CD8-positive, alpha-beta memory T cell (primary cell): ENCODE measurements around the gene AIMP2. TPM values are rescaled to one million over a fixed set of nuclear protein-coding genes. Genes with fewer than 3 reads are reported as not detected.

Source experiments
- CTCF ChIA-PET: fragments of 350-600 bp; sonication (Branson Sonifier 250); formaldehyde crosslinking; loops from one replicate; lab custom pipeline; 2021; ENCODE audit warnings: antibody characterized with exemption; lab: Charles Lee
- POLR2A ChIA-PET: fragments of 350-600 bp; sonication (Branson Sonifier 250); formaldehyde crosslinking; loops from one replicate; lab custom pipeline; 2021; ENCODE audit warnings: antibody characterized with exemption; lab: Charles Lee
- DNase-seq, 5 donors: peaks; one replicate each; pipeline versions ENCODE4 v3.0.0 to v3.0.0-alpha.2; 2020 to 2022; ENCODE audit warnings: mixed read lengths in 1 of 5
- H3K27ac ChIP-seq: one replicate; pipeline ENCODE4 v1.7.0; 2013; ENCODE audit warnings: low read depth, mild to moderate bottlenecking, low read length, moderate library complexity
- H3K27me3 ChIP-seq: 2 replicates; pipeline ENCODE4 v1.7.0; 2013; ENCODE audit warnings: low read length, mild to moderate bottlenecking; ENCODE audit not compliant: insufficient read depth, poor library complexity, severe bottlenecking
- H3K36me3 ChIP-seq: 2 replicates; pipeline ENCODE4 v1.7.0; 2013; ENCODE audit warnings: mild to moderate bottlenecking, low read length, moderate library complexity; ENCODE audit not compliant: insufficient read depth
- H3K4me1 ChIP-seq: 2 replicates; pipeline ENCODE4 v1.7.0; 2013; ENCODE audit warnings: mild to moderate bottlenecking, low read length, moderate library complexity; ENCODE audit not compliant: insufficient read depth
- H3K4me3 ChIP-seq: 2 replicates; pipeline ENCODE4 v1.7.0; 2013; ENCODE audit warnings: mild to moderate bottlenecking, low read length
- H3K9me3 ChIP-seq: 2 replicates; pipeline ENCODE4 v1.7.0; 2013; ENCODE audit warnings: mild to moderate bottlenecking, low read length
- H3K27ac Mint-ChIP-seq, 8 donors: one replicate each; pipeline ENCODE4 v1.8.0; 2020 to 2021; ENCODE audit warnings: mixed read lengths in 8 of 8, mild to moderate bottlenecking in 6 of 8, inconsistent platforms in 3 of 8, moderate library complexity in 3 of 8
- H3K27me3 Mint-ChIP-seq, 2 donors: one replicate each; pipeline ENCODE4 v1.8.0; 2020 to 2021; ENCODE audit warnings: mixed read lengths in 2 of 2, mild to moderate bottlenecking in 1 of 2, moderate library complexity in 1 of 2
- H3K36me3 Mint-ChIP-seq, 3 donors: one replicate each; pipeline ENCODE4 v1.8.0; 2020 to 2021; ENCODE audit warnings: mixed read lengths in 3 of 3, inconsistent platforms in 1 of 3, mild to moderate bottlenecking in 1 of 3
- H3K4me1 Mint-ChIP-seq, 3 donors: one replicate each; pipeline ENCODE4 v1.8.0; 2020 to 2021; ENCODE audit warnings: mixed read lengths in 3 of 3, inconsistent platforms in 1 of 3, mild to moderate bottlenecking in 1 of 3
- H3K4me3 Mint-ChIP-seq, 7 donors: one replicate each; pipeline ENCODE4 v1.8.0; 2020 to 2021; ENCODE audit warnings: mixed read lengths in 7 of 7, mild to moderate bottlenecking in 6 of 7, moderate library complexity in 4 of 7, inconsistent platforms in 2 of 7
- H3K9me3 Mint-ChIP-seq, 5 donors: one replicate each; pipeline ENCODE4 v1.8.0; 2020 to 2022; ENCODE audit warnings: mixed read lengths in 5 of 5, mild to moderate bottlenecking in 3 of 5, moderate library complexity in 2 of 5, inconsistent platforms in 1 of 5
- polyA plus RNA-seq: library from polyadenylated mRNA; unstranded; fragments of 300-500 nt; fragmentation: Illumina TruSeq; gene quantifications from one replicate; pipeline ENCODE4 v1.2.3, GENCODE V29; 2021
- total RNA-seq, 2 experiments: library from RNA; stranded (reverse); gene quantifications; one replicate each; pipeline ENCODE4 v1.2.3, GENCODE V29; 2021

AIMP2 gene
- total and polyA plus RNA-seq, 3 experiments from 2014 or later, result 22.4 to 82.5 (median 80.0) TPM

GRCh38 chr7:6016653-6016966, 7.5 kb downstream of the AIMP2 start:
- no peaks in the 10 kb centered on the region for H3K4me1 ChIP-seq
- Mint-ChIP-seq H3K4me1 (peaks cover 10 to 23% (median 15%) of the 10 kb centered on the region in 3 donors), H3K36me3 (peaks cover 0 to 66% (median 2%) of the 10 kb centered on the region in 3 donors), H3K4me3 (no peak overlapping the region), H3K27me3 (peaks cover 0 to 2% of the 10 kb centered on the region in 2 donors), H3K9me3 (no peaks in the 10 kb centered on the region), H3K27ac (peak overlapping the region in 1 of 8 donors; percentile 8)
- peaks cover 26% of the 10 kb centered on the region for H3K36me3 ChIP-seq
- H3K27ac ChIP-seq, result peak overlapping the region; percentile 56
- H3K9me3 ChIP-seq, result no peaks in the 10 kb centered on the region
- ChIA-PET CTCF (no interaction called here), POLR2A (no interaction called here)
- no peak for DNase-seq
- H3K4me3 ChIP-seq, result no peak overlapping the region
- no peaks in the 10 kb centered on the region for H3K27me3 ChIP-seq

GRCh38 chr7:6020371-6021286, 11.6 kb downstream of the AIMP2 start:
- Histone ChIP-seq H3K27ac (no peak overlapping the region), H3K4me3 (no peak overlapping the region), H3K9me3 (no peaks in the 10 kb centered on the region), H3K36me3 (peaks cover 46% of the 10 kb centered on the region), H3K27me3 (no peaks in the 10 kb centered on the region), H3K4me1 (peaks cover 5% of the 10 kb centered on the region)
- Mint-ChIP-seq H3K4me1 (no peaks in the 10 kb centered on the region), H3K27me3 (peaks cover 0 to 2% of the 10 kb centered on the region in 2 donors), H3K27ac (peak overlapping the region in 4 of 8 donors; percentile 3 to 67 (median 29)), H3K9me3 (no peaks in the 10 kb centered on the region), H3K36me3 (peaks cover 11 to 84% (median 19%) of the 10 kb centered on the region in 3 donors), H3K4me3 (peak overlapping the region in 1 of 7 donors; percentile 35)
- no peak for DNase-seq
- ChIA-PET POLR2A (no interaction called here), CTCF (interaction anchor here (0.8 to 0.9 kb wide), 2 partner anchors 23 to 86 kb away, joined by 3 read pairs; no protein-coding TSS in a partner anchor)

GRCh38 chr7:6022707-6023106, 13.6 kb downstream of the AIMP2 start:
- POLR2A ChIA-PET, result no interaction called here
- CTCF ChIA-PET, result interaction anchor here (1.0 to 1.9 kb wide), 2 partner anchors 34 to 84 kb away, joined by 3 to 6 read pairs; no protein-coding TSS in a partner anchor
- H3K4me3 Mint-ChIP-seq, result no peak overlapping the region

GRCh38 chr7:6023974-6024435, 14.9 kb downstream of the AIMP2 start:
- CTCF ChIA-PET, result interaction anchor here (1.5 to 1.9 kb wide), 3 partner anchors 9 to 83 kb away, joined by 3 to 6 read pairs (median 4); no protein-coding TSS in a partner anchor

More at GRCh38 chr7:6022707-6023106, 13.6 kb downstream of the AIMP2 start:
- Histone ChIP-seq H3K4me1 (peaks cover 20% of the 10 kb centered on the region), H3K27me3 (no peaks in the 10 kb centered on the region), H3K4me3 (no peak overlapping the region), H3K27ac (no peak overlapping the region), H3K9me3 (no peaks in the 10 kb centered on the region), H3K36me3 (peaks cover 34% of the 10 kb centered on the region)
- peaks cover 11 to 84% (median 25%) of the 10 kb centered on the region in 3 donors for H3K36me3 Mint-ChIP-seq
- peak overlapping the region in 5 of 8 donors; percentile 11 to 79 (median 29) for H3K27ac Mint-ChIP-seq
- H3K4me1 Mint-ChIP-seq, result peaks cover 17 to 19% (median 18%) of the 10 kb centered on the region in 3 donors
- peaks cover 0 to 2% of the 10 kb centered on the region in 2 donors for H3K27me3 Mint-ChIP-seq
- DNase-seq, result no peak
- no peaks in the 10 kb centered on the region for H3K9me3 Mint-ChIP-seq

GRCh38 chr7:6026011-6026819, 17.1 kb downstream of the AIMP2 start:
- Mint-ChIP-seq H3K4me1 (peaks cover 22 to 25% (median 24%) of the 10 kb centered on the region in 3 donors), H3K27ac (peak overlapping the region; percentile 80 to 97 (median 90)), H3K27me3 (no peaks in the 10 kb centered on the region), H3K36me3 (peaks cover 15 to 89% (median 27%) of the 10 kb centered on the region in 3 donors), H3K9me3 (no peaks in the 10 kb centered on the region), H3K4me3 (peak overlapping the region; percentile 69 to 88 (median 78))
- POLR2A ChIA-PET, result interaction anchor here (0.5 kb wide), 1 partner anchor 29 kb away, joined by 4 read pairs; no protein-coding TSS in a partner anchor
- CTCF ChIA-PET, result interaction anchor here (1.0 to 1.8 kb wide), 6 partner anchors 13 to 297 kb away, joined by 3 to 6 read pairs (median 4); partner anchors contain the start of genes AIMP2 and PMS2
- peak; percentile 55 to 79 (median 68) for DNase-seq
- Histone ChIP-seq H3K4me3 (peak overlapping the region; percentile 59), H3K27ac (peak overlapping the region; percentile 59), H3K36me3 (peaks cover 32% of the 10 kb centered on the region), H3K27me3 (no peaks in the 10 kb centered on the region), H3K4me1 (peaks cover 20% of the 10 kb centered on the region), H3K9me3 (no peaks in the 10 kb centered on the region)

More at GRCh38 chr7:6023974-6024435, 14.9 kb downstream of the AIMP2 start:
- no peaks in the 10 kb centered on the region for H3K9me3 ChIP-seq
- H3K27me3 ChIP-seq, result no peaks in the 10 kb centered on the region
- Mint-ChIP-seq H3K4me3 (peak overlapping the region in 1 of 7 donors; percentile 51), H3K27me3 (peaks cover 0 to 2% of the 10 kb centered on the region in 2 donors), H3K4me1 (peaks cover 18 to 23% (median 18%) of the 10 kb centered on the region in 3 donors), H3K9me3 (no peaks in the 10 kb centered on the region), H3K27ac (peak overlapping the region in 5 of 8 donors; percentile 28 to 91 (median 62)), H3K36me3 (peaks cover 15 to 90% (median 29%) of the 10 kb centered on the region in 3 donors)
- POLR2A ChIA-PET, result interaction anchor here (0.5 kb wide), 1 partner anchor 17 kb away, joined by 3 read pairs; no protein-coding TSS in a partner anchor
- peaks cover 32% of the 10 kb centered on the region for H3K36me3 ChIP-seq
- DNase-seq, result no peak
- H3K4me1 ChIP-seq, result peaks cover 20% of the 10 kb centered on the region
- no peak overlapping the region for H3K4me3 ChIP-seq
- no peak overlapping the region for H3K27ac ChIP-seq

GRCh38 chr7:6026820-6027311, 17.8 kb downstream of the AIMP2 start:
- no peaks in the 10 kb centered on the region for H3K27me3 ChIP-seq
- Mint-ChIP-seq H3K9me3 (no peaks in the 10 kb centered on the region), H3K4me3 (peak overlapping the region in 4 of 7 donors; percentile 75 to 88 (median 82)), H3K36me3 (peaks cover 15 to 88% (median 26%) of the 10 kb centered on the region in 3 donors), H3K27ac (peak overlapping the region; percentile 74 to 97 (median 90)), H3K4me1 (peaks cover 28 to 32% (median 30%) of the 10 kb centered on the region in 3 donors), H3K27me3 (no peaks in the 10 kb centered on the region)
- H3K4me3 ChIP-seq, result peak overlapping the region; percentile 59
- H3K36me3 ChIP-seq, result peaks cover 26% of the 10 kb centered on the region
- POLR2A ChIA-PET, result interaction anchor here (0.6 kb wide), 1 partner anchor 29 kb away, joined by 3 read pairs; no protein-coding TSS in a partner anchor
- CTCF ChIA-PET, result interaction anchor here (1.0 to 1.5 kb wide), 3 partner anchors 12 to 18 kb away, joined by 3 to 6 read pairs (median 4); partner anchors contain the start of genes AIMP2 and PMS2
- peaks cover 20% of the 10 kb centered on the region for H3K4me1 ChIP-seq
- H3K27ac ChIP-seq, result peak overlapping the region; percentile 59
- H3K9me3 ChIP-seq, result no peaks in the 10 kb centered on the region
- no peak for DNase-seq

- peaks cover 16% of the 10 kb centered on the region for H3K36me3 ChIP-seq
- peak overlapping the region; percentile 59 for H3K27ac ChIP-seq
Observed at GRCh38 chr7:6027806-6028365, 18.8 kb downstream of the AIMP2 start.

More at GRCh38 chr7:6027806-6028365, 18.8 kb downstream of the AIMP2 start:
- Mint-ChIP-seq H3K36me3 (peaks cover 12 to 82% (median 20%) of the 10 kb centered on the region in 3 donors), H3K27ac (peak overlapping the region in 3 of 8 donors; percentile 64 to 93 (median 93)), H3K27me3 (no peaks in the 10 kb centered on the region), H3K4me3 (no peak overlapping the region), H3K9me3 (no peaks in the 10 kb centered on the region), H3K4me1 (peaks cover 37 to 42% (median 38%) of the 10 kb centered on the region in 3 donors)
- Histone ChIP-seq H3K9me3 (no peaks in the 10 kb centered on the region), H3K27me3 (no peaks in the 10 kb centered on the region), H3K4me1 (peaks cover 26% of the 10 kb centered on the region), H3K4me3 (no peak overlapping the region)
- POLR2A ChIA-PET, result no interaction called here
- CTCF ChIA-PET, result interaction anchor here (0.8 to 1.5 kb wide), 3 partner anchors 16 to 79 kb away, joined by 3 to 6 read pairs (median 4); no protein-coding TSS in a partner anchor
- no peak for DNase-seq
